Measurements from ENCODE around the gene SLC9A9.

- TF ChIP-seq ZNF8 (CRISPR knock-in tag; IDR thresholded peaks at IDR 0.05) (no peak), ZFP3 (CRISPR knock-in tag; IDR thresholded peaks at IDR 0.05) (no peak), ZNF565 (CRISPR knock-in tag; conservative IDR thresholded peaks at IDR 0.05; ENCODE audit: low read depth) (no peak), ZFP30 (CRISPR knock-in tag; IDR thresholded peaks at IDR 0.05) (no peak), GLIS3 (CRISPR knock-in tag; IDR thresholded peaks at IDR 0.05) (no peak), ESRRG (CRISPR knock-in tag; IDR thresholded peaks at IDR 0.05) (no peak), PPARA (CRISPR knock-in tag; IDR thresholded peaks at IDR 0.05; ENCODE audit: borderline replicate concordance) (no peak), CSDC2 (CRISPR knock-in tag; IDR thresholded peaks at IDR 0.05) (no peak), TSHZ2 (CRISPR knock-in tag; IDR thresholded peaks at IDR 0.05) (no peak)
- TF ChIP-seq, protein P1, sequence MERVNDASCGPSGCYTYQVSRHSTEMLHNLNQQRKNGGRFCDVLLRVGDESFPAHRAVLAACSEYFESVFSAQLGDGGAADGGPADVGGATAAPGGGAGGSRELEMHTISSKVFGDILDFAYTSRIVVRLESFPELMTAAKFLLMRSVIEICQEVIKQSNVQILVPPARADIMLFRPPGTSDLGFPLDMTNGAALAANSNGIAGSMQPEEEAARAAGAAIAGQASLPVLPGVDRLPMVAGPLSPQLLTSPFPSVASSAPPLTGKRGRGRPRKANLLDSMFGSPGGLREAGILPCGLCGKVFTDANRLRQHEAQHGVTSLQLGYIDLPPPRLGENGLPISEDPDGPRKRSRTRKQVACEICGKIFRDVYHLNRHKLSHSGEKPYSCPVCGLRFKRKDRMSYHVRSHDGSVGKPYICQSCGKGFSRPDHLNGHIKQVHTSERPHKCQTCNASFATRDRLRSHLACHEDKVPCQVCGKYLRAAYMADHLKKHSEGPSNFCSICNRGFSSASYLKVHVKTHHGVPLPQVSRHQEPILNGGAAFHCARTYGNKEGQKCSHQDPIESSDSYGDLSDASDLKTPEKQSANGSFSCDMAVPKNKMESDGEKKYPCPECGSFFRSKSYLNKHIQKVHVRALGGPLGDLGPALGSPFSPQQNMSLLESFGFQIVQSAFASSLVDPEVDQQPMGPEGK (CRISPR knock-in tag; IDR thresholded peaks at IDR 0.05; ENCODE audit: borderline replicate concordance) = no peak
These were observed 147.8 kb downstream of the SLC9A9 start for GRCh38 chr3:143700431-143700975.
